Measurements from ENCODE around the gene MCTS1. TPM values are rescaled to one million over a fixed set of nuclear protein-coding genes. Genes with fewer than 3 reads are reported as not detected.

MCTS1 gene
- polyA plus RNA-seq, result 10 to 100 TPM; 64.7 to 80.5 (median 70.3) TPM

- Mint-ChIP-seq H3K27ac (peak within 1 kb of the TSS; percentile 92 to 97 (median 94)), H3K27me3 (ENCODE audit: low read depth in 3 of 3) (peaks cover 5 to 12% (median 8%) of the 10 kb centered on the region in 3 donors)
Measured at GRCh38 chrX:120603707-120604360, at the start of gene MCTS1. MCTS1 (plus strand) TSS chrX:120604101; CDS start chrX:120604237, 136 bp downstream.

GRCh38 chrX:120556251-120556650 lies 47.6 kb upstream of the MCTS1 start:
- Mint-ChIP-seq H3K4me1 (peaks cover 19 to 46% of the 10 kb centered on the region in 2 donors), H3K9me3 (no peaks in the 10 kb centered on the region), H3K36me3 (peaks cover 0 to 5% (median 0%) of the 10 kb centered on the region in 3 donors), H3K27me3 (ENCODE audit: low read depth in 3 of 3) (peaks cover 2 to 12% (median 6%) of the 10 kb centered on the region in 3 donors), H3K27ac (no peak overlapping the region), H3K4me3 (no peak overlapping the region)
- DNase-seq, result no peak

More at GRCh38 chrX:120603707-120604360, at the start of gene MCTS1:
- Mint-ChIP-seq H3K4me1 (peaks cover 11 to 12% of the 10 kb centered on the region in 2 donors), H3K36me3 (no peaks in the 10 kb centered on the region), H3K4me3 (peak within 1 kb of the TSS; percentile 89 to 97 (median 94)), H3K9me3 (no peaks in the 10 kb centered on the region)
- peak; percentile 74 to 84 (median 79) for DNase-seq

- H3K27me3 Mint-ChIP-seq (ENCODE audit: low read depth in 3 of 3), result peaks cover 6 to 14% (median 8%) of the 10 kb centered on the region in 3 donors
- peak in 2 of 3 donors; percentile 2 to 4 for DNase-seq
- peak overlapping the region; percentile 91 to 98 (median 96) for H3K27ac Mint-ChIP-seq
- H3K4me1 Mint-ChIP-seq, result peaks cover 20 to 46% of the 10 kb centered on the region in 2 donors
- peaks cover 0 to 5% (median 0%) of the 10 kb centered on the region in 3 donors for H3K36me3 Mint-ChIP-seq
- H3K9me3 Mint-ChIP-seq, result no peaks in the 10 kb centered on the region
- peak overlapping the region; percentile 93 to 99 (median 97) for H3K4me3 Mint-ChIP-seq
Measured at GRCh38 chrX:120559804-120560203, 44.1 kb upstream of the MCTS1 start.

- Mint-ChIP-seq H3K27me3 (ENCODE audit: low read depth in 3 of 3) (peaks cover 6 to 14% (median 8%) of the 10 kb centered on the region in 3 donors), H3K27ac (peak overlapping the region; percentile 91 to 98 (median 96)), H3K9me3 (no peaks in the 10 kb centered on the region), H3K4me1 (peaks cover 20 to 42% of the 10 kb centered on the region in 2 donors), H3K4me3 (peak overlapping the region; percentile 93 to 99 (median 97)), H3K36me3 (peaks cover 0 to 5% (median 0%) of the 10 kb centered on the region in 3 donors)
- peak; percentile 45 to 54 (median 47) for DNase-seq
Measured at GRCh38 chrX:120560405-120560841, 43.5 kb upstream of the MCTS1 start.

GRCh38 chrX:120560842-120561633 lies 42.9 kb upstream of the MCTS1 start, which contains the start of gene CUL4B:
CUL4B (minus strand) TSS chrX:120560962; CDS start chrX:120560638, 324 bp downstream.
- H3K27ac Mint-ChIP-seq, result peak within 1 kb of the TSS; percentile 93 to 98 (median 96)
- no peaks in the 10 kb centered on the region for H3K9me3 Mint-ChIP-seq
- H3K4me1 Mint-ChIP-seq, result peaks cover 19 to 41% of the 10 kb centered on the region in 2 donors
- peaks cover 6 to 14% (median 8%) of the 10 kb centered on the region in 3 donors for H3K27me3 Mint-ChIP-seq (ENCODE audit: low read depth in 3 of 3)
- peak; percentile 90 to 92 (median 91) for DNase-seq
- H3K4me3 Mint-ChIP-seq, result peak within 1 kb of the TSS; percentile 93 to 99 (median 97)
- peaks cover 0 to 5% (median 0%) of the 10 kb centered on the region in 3 donors for H3K36me3 Mint-ChIP-seq

GRCh38 chrX:120561634-120562568 lies 42.0 kb upstream of the MCTS1 start:
- H3K36me3 Mint-ChIP-seq, result peaks cover 0 to 5% (median 0%) of the 10 kb centered on the region in 3 donors
- H3K4me1 Mint-ChIP-seq, result peaks cover 16 to 37% of the 10 kb centered on the region in 2 donors
- peak overlapping the region; percentile 93 to 99 (median 97) for H3K4me3 Mint-ChIP-seq
- peaks cover 6 to 14% (median 8%) of the 10 kb centered on the region in 3 donors for H3K27me3 Mint-ChIP-seq (ENCODE audit: low read depth in 3 of 3)
- H3K27ac Mint-ChIP-seq, result peak overlapping the region; percentile 93 to 98 (median 96)
- H3K9me3 Mint-ChIP-seq, result no peaks in the 10 kb centered on the region
- no peak for DNase-seq

GRCh38 chrX:120562569-120562926 lies 41.4 kb upstream of the MCTS1 start:
- no peak overlapping the region for H3K4me3 Mint-ChIP-seq
- H3K36me3 Mint-ChIP-seq, result peaks cover 0 to under 1% (median 0%) of the 10 kb centered on the region in 3 donors
- no peaks in the 10 kb centered on the region for H3K9me3 Mint-ChIP-seq
- peaks cover 6 to 14% (median 8%) of the 10 kb centered on the region in 3 donors for H3K27me3 Mint-ChIP-seq (ENCODE audit: low read depth in 3 of 3)
- peaks cover 15 to 32% of the 10 kb centered on the region in 2 donors for H3K4me1 Mint-ChIP-seq
- DNase-seq, result no peak
- peak overlapping the region in 4 of 6 donors; percentile 53 to 98 (median 96) for H3K27ac Mint-ChIP-seq

- no peak overlapping the region for H3K27ac Mint-ChIP-seq
- no peak for DNase-seq
- H3K4me3 Mint-ChIP-seq, result no peak overlapping the region
- no peaks in the 10 kb centered on the region for H3K36me3 Mint-ChIP-seq
- no peaks in the 10 kb centered on the region for H3K9me3 Mint-ChIP-seq
- H3K4me1 Mint-ChIP-seq, result peaks cover 2 to 9% of the 10 kb centered on the region in 2 donors
- peaks cover 6 to 17% (median 8%) of the 10 kb centered on the region in 3 donors for H3K27me3 Mint-ChIP-seq (ENCODE audit: low read depth in 3 of 3)
Measured at GRCh38 chrX:120564925-120565324, 39.0 kb upstream of the MCTS1 start.

- no peak for DNase-seq
- Mint-ChIP-seq H3K9me3 (peaks cover 0 to 2% (median 0%) of the 10 kb centered on the region in 6 donors), H3K27me3 (ENCODE audit: low read depth in 3 of 3) (peaks cover 2 to 6% (median 3%) of the 10 kb centered on the region in 3 donors), H3K4me3 (no peak overlapping the region), H3K27ac (no peak overlapping the region), H3K36me3 (no peaks in the 10 kb centered on the region), H3K4me1 (peaks cover 2% of the 10 kb centered on the region in 2 donors)
Measured at GRCh38 chrX:120566817-120567216, 37.1 kb upstream of the MCTS1 start.

GRCh38 chrX:120568035-120568434 lies 35.9 kb upstream of the MCTS1 start:
- Mint-ChIP-seq H3K27me3 (ENCODE audit: low read depth in 3 of 3) (peaks cover 0 to 5% (median 2%) of the 10 kb centered on the region in 3 donors), H3K9me3 (peaks cover 0 to 2% (median 0%) of the 10 kb centered on the region in 6 donors), H3K36me3 (no peaks in the 10 kb centered on the region), H3K27ac (no peak overlapping the region), H3K4me3 (no peak overlapping the region), H3K4me1 (no peaks in the 10 kb centered on the region)
- DNase-seq, result no peak

GRCh38 chrX:120568609-120569008 lies 35.3 kb upstream of the MCTS1 start:
- H3K4me1 Mint-ChIP-seq, result no peaks in the 10 kb centered on the region
- no peaks in the 10 kb centered on the region for H3K36me3 Mint-ChIP-seq
- H3K27ac Mint-ChIP-seq, result no peak overlapping the region
- H3K4me3 Mint-ChIP-seq, result no peak overlapping the region
- peaks cover 0 to 2% (median 0%) of the 10 kb centered on the region in 6 donors for H3K9me3 Mint-ChIP-seq
- H3K27me3 Mint-ChIP-seq (ENCODE audit: low read depth in 3 of 3), result peaks cover 0 to 5% (median 2%) of the 10 kb centered on the region in 3 donors
- DNase-seq, result no peak

GRCh38 chrX:120570011-120570600 lies 33.8 kb upstream of the MCTS1 start:
- no peaks in the 10 kb centered on the region for H3K4me1 Mint-ChIP-seq

More at GRCh38 chrX:120570011-120570600, 33.8 kb upstream of the MCTS1 start:
- Mint-ChIP-seq H3K9me3 (peaks cover 0 to 2% (median 0%) of the 10 kb centered on the region in 6 donors), H3K27ac (no peak overlapping the region), H3K27me3 (ENCODE audit: low read depth in 3 of 3) (peaks cover 0 to 10% (median 5%) of the 10 kb centered on the region in 3 donors), H3K36me3 (no peaks in the 10 kb centered on the region), H3K4me3 (no peak overlapping the region)
- DNase-seq, result no peak
